DND-41 (cell line): ENCODE results near the gene ZNF789.
A peak's percentile ranks its signal among the peaks of the same experiment; 100 is the strongest.

Source experiments
- ATAC-seq: fragments of 200-7000 bp; cut with Tn5 transposase; 3 replicates; pipeline ENCODE4 v1.9.1; 2021; ENCODE audit warnings: low read depth; ENCODE audit not compliant: insufficient read depth
- DNase-seq: peaks from one replicate; pipeline ENCODE4 v3.0.0-alpha.2; 2020
- H2AFZ ChIP-seq: 2 replicates; pipeline ENCODE4 v1.6.0; 2012; ENCODE audit warnings: low read depth, low read length
- H3K27ac ChIP-seq: 2 replicates; pipeline ENCODE4 v1.5.1; 2012; ENCODE audit warnings: low read length, inconsistent platforms
- H3K27me3 ChIP-seq: fragments of 200-600 bp; sonication (generic); 2 replicates; pipeline ENCODE4 v1.6.0; 2012; ENCODE audit warnings: low read length, mild to moderate bottlenecking, inconsistent platforms; ENCODE audit not compliant: insufficient read depth, poor library complexity
- H3K36me3 ChIP-seq: 2 replicates; pipeline ENCODE4 v1.5.1; 2012; ENCODE audit warnings: low read length, inconsistent platforms; ENCODE audit not compliant: insufficient read depth
- H3K4me1 ChIP-seq: 2 replicates; pipeline ENCODE4 v1.5.1; 2012; ENCODE audit warnings: mild to moderate bottlenecking, low read length; ENCODE audit not compliant: insufficient read depth
- H3K4me2 ChIP-seq: 2 replicates; pipeline ENCODE4 v1.6.0; 2012; ENCODE audit warnings: mild to moderate bottlenecking, moderate library complexity, low read length, inconsistent platforms; ENCODE audit not compliant: insufficient read depth
- H3K4me3 ChIP-seq, 2 experiments: fragments of 200-600 bp in 1 of 2; shearing (Covaris generic) in 1 of 2; 2 replicates each; pipeline ENCODE4 v1.5.1; 2012 to 2016; ENCODE audit warnings: inconsistent platforms in 2 of 2, low read length in 2 of 2, mild to moderate bottlenecking in 2 of 2, low read depth in 1 of 2, moderate library complexity in 1 of 2
- H3K79me2 ChIP-seq: 2 replicates; pipeline ENCODE4 v1.6.0; 2012; ENCODE audit warnings: low read length, inconsistent platforms; ENCODE audit not compliant: insufficient read depth
- H3K9ac ChIP-seq: 2 replicates; pipeline ENCODE4 v1.6.0; 2012; ENCODE audit warnings: low read depth, mild to moderate bottlenecking, inconsistent platforms, low read length, moderate library complexity
- H3K9me3 ChIP-seq: 2 replicates; pipeline ENCODE4 v1.5.1; 2012; ENCODE audit warnings: low read length, moderate library complexity, mild to moderate bottlenecking, inconsistent platforms; ENCODE audit not compliant: insufficient read depth, severe bottlenecking
- H4K20me1 ChIP-seq: 2 replicates; pipeline ENCODE4 v1.6.0; 2012; ENCODE audit warnings: low read length; ENCODE audit not compliant: insufficient read depth
- EZH2 ChIP-seq: IDR thresholded peaks from 3 replicates; pipeline ENCODE4 v1.6.1; 2012; ENCODE audit warnings: borderline replicate concordance, low read depth, mild to moderate bottlenecking, moderate library complexity, low read length, inconsistent platforms; ENCODE audit not compliant: severe bottlenecking
- TF ChIP-seq, protein P1 (sequence below): IDR thresholded peaks from 2 replicates; pipeline ENCODE4 v1.5.1; 2012; ENCODE audit warnings: borderline replicate concordance, low read length, moderate library complexity, mild to moderate bottlenecking; ENCODE audit not compliant: poor library complexity, severe bottlenecking; ENCODE audit errors: extremely low read depth

Gene ZNF789

DNA sequence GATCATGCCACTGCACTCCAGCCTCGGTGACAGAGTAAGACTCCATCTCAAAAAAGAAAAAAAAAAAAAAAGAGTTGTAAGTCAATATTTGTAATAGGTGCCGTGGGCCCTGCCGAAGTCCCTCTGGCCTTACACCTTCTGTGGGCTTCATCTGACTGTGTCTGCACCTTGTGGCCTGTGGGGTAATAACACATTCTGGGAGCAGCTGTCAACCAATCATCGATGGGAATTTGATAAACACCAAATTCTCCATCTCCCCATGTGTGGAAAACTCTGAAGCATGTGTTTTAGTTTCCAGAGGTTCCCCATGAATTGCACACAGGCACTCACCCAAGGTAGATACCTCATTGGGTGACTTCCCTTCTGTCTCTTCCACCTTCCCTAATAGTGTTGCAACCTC, 16.5 kb downstream of the ZNF789 start:
- TF ChIP-seq, protein P1, sequence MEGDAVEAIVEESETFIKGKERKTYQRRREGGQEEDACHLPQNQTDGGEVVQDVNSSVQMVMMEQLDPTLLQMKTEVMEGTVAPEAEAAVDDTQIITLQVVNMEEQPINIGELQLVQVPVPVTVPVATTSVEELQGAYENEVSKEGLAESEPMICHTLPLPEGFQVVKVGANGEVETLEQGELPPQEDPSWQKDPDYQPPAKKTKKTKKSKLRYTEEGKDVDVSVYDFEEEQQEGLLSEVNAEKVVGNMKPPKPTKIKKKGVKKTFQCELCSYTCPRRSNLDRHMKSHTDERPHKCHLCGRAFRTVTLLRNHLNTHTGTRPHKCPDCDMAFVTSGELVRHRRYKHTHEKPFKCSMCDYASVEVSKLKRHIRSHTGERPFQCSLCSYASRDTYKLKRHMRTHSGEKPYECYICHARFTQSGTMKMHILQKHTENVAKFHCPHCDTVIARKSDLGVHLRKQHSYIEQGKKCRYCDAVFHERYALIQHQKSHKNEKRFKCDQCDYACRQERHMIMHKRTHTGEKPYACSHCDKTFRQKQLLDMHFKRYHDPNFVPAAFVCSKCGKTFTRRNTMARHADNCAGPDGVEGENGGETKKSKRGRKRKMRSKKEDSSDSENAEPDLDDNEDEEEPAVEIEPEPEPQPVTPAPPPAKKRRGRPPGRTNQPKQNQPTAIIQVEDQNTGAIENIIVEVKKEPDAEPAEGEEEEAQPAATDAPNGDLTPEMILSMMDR = peak; percentile 23
- no peak for TF ChIP-seq EZH2
- H4K20me1 ChIP-seq = peaks cover 11% of the 10 kb centered on the region
- H3K4me2 ChIP-seq = no peak overlapping the region
- no peak overlapping the region for H3K4me3 ChIP-seq
- H3K9me3 ChIP-seq = no peaks in the 10 kb centered on the region
- peak; percentile 63 for ATAC-seq
- H2AFZ ChIP-seq = no peak overlapping the region
- peaks cover 28% of the 10 kb centered on the region for H3K79me2 ChIP-seq
- H3K27me3 ChIP-seq = no peaks in the 10 kb centered on the region
- H3K27ac ChIP-seq = no peak overlapping the region
- no peak for DNase-seq
- H3K4me1 ChIP-seq = no peaks in the 10 kb centered on the region
- peaks cover 46% of the 10 kb centered on the region for H3K36me3 ChIP-seq
- no peak overlapping the region for H3K9ac ChIP-seq

DNA sequence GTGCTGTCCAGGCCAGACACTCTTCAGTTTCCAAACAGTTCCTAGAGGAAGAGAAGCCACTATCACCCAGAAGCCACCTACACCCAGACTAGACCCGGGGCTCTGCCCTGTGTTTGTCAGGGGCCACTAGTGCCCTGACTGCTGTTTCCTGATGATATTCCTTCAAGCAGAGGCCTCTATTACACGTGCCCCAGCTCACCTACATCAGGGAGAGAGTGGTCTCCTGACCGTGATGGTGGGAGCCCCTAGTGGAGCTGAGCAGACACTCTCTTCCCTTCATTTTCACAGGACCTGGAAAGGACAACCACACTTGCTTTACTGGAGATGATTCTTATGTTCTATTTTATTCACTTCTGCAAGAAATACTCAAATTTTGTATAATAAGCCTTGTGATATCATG, 18.2 kb downstream of the ZNF789 start:
- peaks cover 12% of the 10 kb centered on the region for H4K20me1 ChIP-seq
- H3K9me3 ChIP-seq = no peaks in the 10 kb centered on the region
- DNase-seq (no peak), ATAC-seq (no peak)
- no peaks in the 10 kb centered on the region for H3K4me1 ChIP-seq
- no peak for TF ChIP-seq EZH2
- TF ChIP-seq, protein P1 = no peak
- no peak overlapping the region for H3K4me2 ChIP-seq
- peaks cover 42% of the 10 kb centered on the region for H3K79me2 ChIP-seq
- H3K4me3 ChIP-seq = no peak overlapping the region
- H3K27me3 ChIP-seq = no peaks in the 10 kb centered on the region
- H3K9ac ChIP-seq = no peak overlapping the region
- H3K27ac ChIP-seq = no peak overlapping the region
- no peak overlapping the region for H2AFZ ChIP-seq
- H3K36me3 ChIP-seq = peaks cover 53% of the 10 kb centered on the region

DNA sequence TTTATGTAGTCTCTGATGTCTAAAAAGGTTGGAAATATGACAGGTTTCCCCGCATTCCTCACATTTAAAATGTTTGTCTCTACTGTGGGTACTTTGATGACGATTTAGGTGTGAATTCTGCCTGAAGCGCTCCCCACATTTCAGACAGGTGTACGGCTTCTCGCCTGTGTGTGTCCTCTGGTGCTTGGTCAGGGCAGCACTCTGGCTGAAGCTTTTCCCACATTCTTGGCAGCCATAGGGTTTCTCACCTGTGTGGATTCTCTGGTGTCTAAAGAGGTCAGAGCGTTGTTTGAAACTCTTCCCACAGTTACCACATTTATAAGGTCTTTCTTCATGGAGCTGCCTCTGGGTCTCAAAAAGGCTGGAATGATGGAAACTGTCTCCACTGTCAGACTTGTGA, 21.1 kb downstream of the ZNF789 start:
- no peaks in the 10 kb centered on the region for H3K9me3 ChIP-seq
- H3K4me1 ChIP-seq = peaks cover 21% of the 10 kb centered on the region
- DNase-seq (no peak), ATAC-seq (no peak)
- H3K9ac ChIP-seq = no peak overlapping the region
- peaks cover 31% of the 10 kb centered on the region for H4K20me1 ChIP-seq
- H3K27me3 ChIP-seq = no peaks in the 10 kb centered on the region
- peaks cover 66% of the 10 kb centered on the region for H3K79me2 ChIP-seq
- no peak overlapping the region for H2AFZ ChIP-seq
- no peak overlapping the region for H3K27ac ChIP-seq
- no peak overlapping the region for H3K4me2 ChIP-seq
- H3K4me3 ChIP-seq = no peak overlapping the region
- TF ChIP-seq, protein P1 = no peak
- no peak for TF ChIP-seq EZH2
- peaks cover 72% of the 10 kb centered on the region for H3K36me3 ChIP-seq
